Measurements from ENCODE around the gene ATR.
A peak's percentile ranks its signal among the peaks of the same experiment; 100 is the strongest.
"Not testable (repeated sequence)": the region's sequence is repeated elsewhere in the genome, so short reads cannot be mapped to it uniquely, and the experiment has no call there.

ATR gene

GRCh38 chr3:142595141-142595540, 16.6 kb upstream of the ATR start:
- no peak for DNase-seq (ENCODE audit: low spot score)

GRCh38 chr3:142592268-142592667, 13.7 kb upstream of the ATR start:
- not testable (repeated sequence) for DNase-seq (ENCODE audit: low spot score)

GRCh38 chr3:142588703-142589102, 10.2 kb upstream of the ATR start:
- no peak for DNase-seq (ENCODE audit: low spot score)

DNA sequence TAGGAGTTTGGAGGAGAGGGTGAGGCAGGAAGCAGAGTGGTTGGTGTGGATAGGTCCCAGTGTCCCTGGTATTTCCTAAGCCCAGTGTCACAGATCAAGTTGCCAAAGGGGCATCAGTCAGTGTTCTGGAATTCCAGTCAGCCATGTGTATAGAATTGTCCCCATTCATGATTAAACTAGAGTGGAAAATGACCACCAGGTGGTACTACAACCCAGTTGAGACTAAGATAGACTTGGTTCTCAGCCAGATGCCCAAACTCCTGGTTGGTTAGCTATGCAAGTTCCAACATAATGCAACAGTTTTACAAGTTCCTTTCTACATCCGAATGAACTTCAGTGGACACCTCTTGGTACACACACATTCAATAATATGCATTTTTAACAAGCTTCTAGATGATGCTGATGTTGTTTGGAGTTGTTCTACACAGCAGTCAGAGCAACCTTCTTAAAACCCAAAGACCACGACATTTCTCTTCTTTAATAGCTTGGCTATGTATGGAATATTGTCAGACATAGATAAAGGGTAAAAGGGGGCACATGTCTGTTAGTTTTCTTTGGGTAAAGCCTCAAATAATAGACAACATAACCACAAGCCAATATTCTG, 8.4 kb upstream of the ATR start:
- peak; percentile 51 for DNase-seq (ENCODE audit: low spot score)

DNA sequence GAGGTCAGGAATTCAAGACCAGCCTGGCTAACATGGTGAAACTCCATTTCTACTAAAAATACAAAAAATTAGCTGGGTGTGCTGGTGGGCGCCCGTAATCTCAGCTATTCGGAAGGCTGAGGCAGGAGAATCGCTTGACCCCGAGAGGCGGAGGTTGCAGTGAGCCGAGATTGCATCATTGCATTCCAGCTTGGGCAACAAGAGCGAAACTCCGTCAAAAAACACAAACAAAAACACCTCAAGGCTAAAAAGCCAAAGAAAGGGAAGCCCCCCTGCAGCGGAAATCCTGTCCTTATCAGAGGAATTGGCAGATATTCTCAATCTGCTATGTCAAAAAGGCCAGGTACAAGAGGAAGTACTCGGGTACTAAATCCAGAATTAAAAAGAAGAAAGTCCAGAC, 2.5 kb upstream of the ATR start:
- DNase-seq (ENCODE audit: low spot score) = not testable (repeated sequence)

GRCh38 chr3:142580061-142580423, 1.5 kb upstream of the ATR start:
- DNase-seq (ENCODE audit: low spot score) = no peak

- DNase-seq (ENCODE audit: low spot score) = no peak
Observed at GRCh38 chr3:142577696-142578328, 721 bp downstream of the ATR start.

- DNase-seq (ENCODE audit: low spot score) = no peak
Observed at GRCh38 chr3:142576792-142577191, 1.7 kb downstream of the ATR start.

- no peak for DNase-seq (ENCODE audit: low spot score)
Observed at GRCh38 chr3:142574665-142575064, 3.9 kb downstream of the ATR start.

- DNase-seq (ENCODE audit: low spot score) = not testable (repeated sequence)
Observed at GRCh38 chr3:142574223-142574622, 4.3 kb downstream of the ATR start.

DNA sequence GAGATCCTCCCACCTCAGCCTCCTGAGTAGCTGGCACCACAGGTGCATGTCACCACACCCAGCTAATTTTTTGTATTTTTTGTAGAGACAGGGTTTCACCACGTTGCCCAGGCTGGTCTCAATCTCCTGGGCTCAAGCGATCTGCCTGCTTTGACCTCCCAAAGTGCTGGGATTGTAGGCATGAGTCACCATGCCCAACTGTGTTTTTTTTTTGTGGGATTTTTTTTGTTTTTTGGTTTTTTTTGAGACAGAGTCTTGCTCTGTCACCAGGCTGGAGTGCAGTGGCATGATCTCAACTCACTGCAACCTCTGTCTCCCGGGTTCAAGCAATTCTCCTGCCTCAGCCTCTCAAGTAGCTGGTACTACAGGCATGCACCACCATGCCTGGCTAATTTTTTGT, 9.1 kb downstream of the ATR start:
- not testable (repeated sequence) for DNase-seq (ENCODE audit: low spot score)

DNA sequence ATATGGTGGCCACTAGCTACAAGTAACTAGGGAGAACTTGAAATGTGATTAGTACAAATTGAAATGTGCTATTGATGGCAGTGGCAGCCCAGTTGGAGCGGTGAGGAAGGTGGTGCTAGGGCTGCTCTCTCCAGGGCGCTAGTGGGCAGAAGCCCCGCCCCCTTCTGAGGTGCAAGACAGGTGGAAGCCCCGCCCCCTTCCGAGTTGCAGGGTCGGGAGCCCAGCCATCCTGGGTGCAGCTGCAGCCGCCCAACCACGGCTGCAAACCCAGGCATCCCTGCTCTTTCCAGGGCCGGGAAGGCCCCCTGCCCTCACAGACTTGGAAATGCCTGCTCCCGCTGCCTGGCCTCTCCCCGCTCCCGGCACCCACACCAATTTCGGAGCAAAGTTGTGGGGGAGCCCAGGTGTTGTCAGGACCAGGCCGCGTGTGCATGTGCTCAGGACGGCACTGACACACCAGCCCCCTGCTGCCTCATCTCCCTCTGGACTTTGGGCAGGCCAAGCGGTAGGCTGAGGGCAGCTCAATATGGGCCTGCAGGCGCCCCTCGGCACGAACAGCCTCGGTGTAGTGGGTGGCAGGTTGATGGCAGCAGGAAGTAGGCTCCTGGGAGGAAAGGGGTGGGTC, 10.0 kb downstream of the ATR start:
- no peak for DNase-seq (ENCODE audit: low spot score)

GRCh38 chr3:142566096-142566495, 12.4 kb downstream of the ATR start:
- no peak for DNase-seq (ENCODE audit: low spot score)

DNA sequence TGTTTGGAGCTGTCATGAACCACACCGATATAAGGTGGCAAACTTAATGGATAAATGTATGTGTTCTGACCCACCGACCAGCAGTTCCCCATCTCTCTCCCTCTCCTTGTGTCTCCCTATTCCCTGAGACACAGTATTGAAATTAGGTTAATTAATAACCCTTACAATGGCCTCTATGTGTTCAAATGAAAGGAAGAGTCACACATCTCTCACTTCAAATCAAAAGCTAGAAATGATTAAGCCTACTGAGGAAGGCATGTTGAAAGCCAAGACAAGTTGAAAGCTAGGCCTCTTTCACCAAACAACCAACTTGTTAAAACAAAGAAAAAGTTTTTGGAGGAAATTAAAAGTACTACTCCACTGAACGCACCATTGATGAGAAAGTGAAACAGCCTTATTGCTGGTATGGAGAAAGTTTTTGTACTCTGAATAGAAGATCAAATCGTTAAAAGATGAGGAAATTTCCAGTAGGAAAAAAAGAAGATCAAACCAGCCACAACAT, 15.0 kb downstream of the ATR start:
- DNase-seq (ENCODE audit: low spot score) = peak; percentile 27

DNA sequence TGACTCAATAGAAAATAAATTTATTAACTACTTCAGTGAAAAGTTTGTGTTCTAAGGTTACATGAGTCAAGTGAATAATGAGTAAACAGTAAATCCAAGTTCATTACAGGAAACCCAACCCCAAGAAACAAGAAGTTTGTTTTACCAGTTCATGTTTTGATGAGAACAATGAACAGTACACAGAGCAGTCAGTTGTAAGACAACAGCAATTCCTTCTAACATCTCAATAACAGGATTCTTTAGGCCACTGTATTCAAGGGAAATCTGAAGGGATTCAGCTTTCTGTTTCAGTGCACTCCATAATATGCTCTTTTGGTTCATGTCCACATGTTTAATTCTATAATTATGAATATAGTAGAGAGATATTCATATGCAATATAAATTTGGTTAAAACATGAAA, 18.4 kb downstream of the ATR start:
- DNase-seq (ENCODE audit: low spot score) = no peak

GRCh38 chr3:142553741-142554140, 24.8 kb downstream of the ATR start:
- DNase-seq (ENCODE audit: low spot score) = no peak

DNA sequence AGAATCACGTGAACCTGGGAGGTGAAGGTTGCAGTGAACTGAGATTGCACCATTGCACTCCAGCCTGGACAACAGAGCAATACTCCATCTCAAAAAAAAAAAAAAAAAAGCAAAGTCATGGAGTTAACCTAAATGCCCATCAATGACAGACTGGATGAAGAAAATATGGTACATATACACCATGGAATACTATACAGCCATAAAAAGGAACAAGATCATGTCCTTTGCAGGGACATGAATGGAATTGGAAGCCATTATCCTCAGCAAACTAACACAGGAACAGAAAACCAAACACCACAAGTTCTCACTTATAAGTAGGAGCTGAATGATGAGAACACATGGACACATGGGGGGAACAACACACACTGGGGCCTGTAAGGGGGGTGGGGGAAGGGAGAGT, 26.0 kb downstream of the ATR start:
- DNase-seq (ENCODE audit: low spot score) = not testable (repeated sequence)

DNA sequence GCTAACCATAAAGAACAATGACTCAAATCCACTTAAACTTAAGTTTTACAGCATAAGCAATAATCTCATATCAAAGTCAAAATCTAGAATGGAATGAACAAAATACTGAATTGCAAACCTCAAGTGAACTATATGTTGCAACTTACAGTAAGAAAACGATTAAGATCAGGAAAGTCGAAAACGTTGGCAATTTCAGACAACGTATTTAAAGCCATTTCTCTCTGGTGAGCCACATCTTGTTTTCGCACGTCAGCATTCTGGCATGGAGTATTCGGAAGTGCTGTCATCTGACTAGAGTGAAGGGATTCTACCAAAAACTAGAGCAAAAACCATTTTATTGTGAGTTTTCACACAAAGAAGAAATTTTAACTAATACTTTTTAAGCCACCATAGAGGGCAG, 28.5 kb downstream of the ATR start:
- DNase-seq (ENCODE audit: low spot score) = no peak

GRCh38 chr3:142543307-142543706, 35.2 kb downstream of the ATR start:
- DNase-seq (ENCODE audit: low spot score) = no peak

- DNase-seq (ENCODE audit: low spot score) = no peak
Observed at GRCh38 chr3:142542054-142542453, 36.5 kb downstream of the ATR start.

DNA sequence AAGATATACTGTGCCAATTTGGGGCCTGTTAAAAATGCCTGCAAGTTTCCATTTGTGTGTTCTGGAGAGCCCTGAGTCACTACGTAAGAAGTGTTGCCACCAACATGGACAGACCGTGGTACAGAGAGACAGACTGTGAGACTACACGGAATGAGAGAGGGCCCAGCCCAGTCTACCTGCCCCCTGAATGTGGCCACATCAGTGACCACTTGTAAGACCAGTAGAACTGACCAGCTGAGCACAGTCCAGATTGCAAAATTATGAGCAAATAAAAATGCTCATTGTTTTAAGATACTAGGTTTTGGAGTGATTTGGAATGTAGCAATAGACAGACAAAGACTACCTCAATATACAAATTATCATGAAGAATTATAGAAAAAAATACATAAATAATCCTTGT, 42.0 kb downstream of the ATR start:
- no peak for DNase-seq (ENCODE audit: low spot score)

- no peak for DNase-seq (ENCODE audit: low spot score)
Observed at GRCh38 chr3:142534543-142534942, 44.0 kb downstream of the ATR start.

DNA sequence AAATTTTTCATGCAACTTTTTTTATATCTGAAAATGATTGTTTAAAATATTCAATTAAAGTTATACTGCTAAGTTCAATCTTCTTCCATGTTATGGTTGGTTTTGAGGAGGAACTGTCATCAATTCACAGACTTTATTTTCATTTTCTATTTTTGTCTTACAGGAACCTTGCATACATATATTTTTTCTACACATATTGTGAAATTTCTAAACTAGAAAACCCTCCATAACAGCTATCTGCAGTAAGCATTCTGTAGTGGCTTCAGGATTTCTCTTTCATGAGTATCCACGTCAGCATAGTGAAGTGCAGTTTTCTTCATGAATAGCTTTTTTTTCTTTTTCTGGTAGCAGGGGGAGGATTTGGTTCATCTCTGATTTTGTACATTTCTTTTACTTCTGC, 48.2 kb downstream of the ATR start:
- DNase-seq (ENCODE audit: low spot score) = no peak
